ENCODE data around the gene ATAD3C.
"Not testable (repeated sequence)": the region's sequence is repeated elsewhere in the genome, so short reads cannot be mapped to it uniquely, and the experiment has no call there.

The ATAD3C gene

GRCh38 chr1:1428967-1429366, 20.5 kb upstream of the ATAD3C start:
- DNase-seq; in situ Hi-C loops (cut with HindIII; ENCODE audit: low pct_ligation_motif_present, low pct_unique_long_range_greater_than_20kb, low sequenced_read_pairs): not testable (repeated sequence)

DNA sequence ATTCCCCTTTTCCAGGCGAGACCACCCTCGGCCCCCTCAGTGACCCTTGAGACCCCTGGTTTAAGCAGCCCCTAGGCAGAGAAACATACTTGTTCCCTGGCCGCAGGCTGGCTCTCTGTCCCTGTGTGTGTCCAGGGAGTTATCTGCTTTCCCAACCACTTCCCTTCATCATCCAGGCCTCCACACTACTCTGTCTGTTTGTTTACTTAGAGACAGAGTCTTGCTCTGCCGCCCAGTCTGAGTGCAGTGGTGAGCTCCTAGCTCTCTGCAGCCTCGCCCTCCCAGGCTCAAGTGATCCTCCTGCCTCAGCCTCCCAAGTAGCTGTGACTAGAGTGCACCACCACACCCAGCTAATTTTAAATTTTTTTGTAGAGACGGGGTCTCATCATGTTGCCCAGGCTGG, 19.8 kb upstream of the ATAD3C start:
- in situ Hi-C loops (cut with HindIII; ENCODE audit: low pct_ligation_motif_present, low pct_unique_long_range_greater_than_20kb, low sequenced_read_pairs), result no loop called here
- no peak for DNase-seq

DNA sequence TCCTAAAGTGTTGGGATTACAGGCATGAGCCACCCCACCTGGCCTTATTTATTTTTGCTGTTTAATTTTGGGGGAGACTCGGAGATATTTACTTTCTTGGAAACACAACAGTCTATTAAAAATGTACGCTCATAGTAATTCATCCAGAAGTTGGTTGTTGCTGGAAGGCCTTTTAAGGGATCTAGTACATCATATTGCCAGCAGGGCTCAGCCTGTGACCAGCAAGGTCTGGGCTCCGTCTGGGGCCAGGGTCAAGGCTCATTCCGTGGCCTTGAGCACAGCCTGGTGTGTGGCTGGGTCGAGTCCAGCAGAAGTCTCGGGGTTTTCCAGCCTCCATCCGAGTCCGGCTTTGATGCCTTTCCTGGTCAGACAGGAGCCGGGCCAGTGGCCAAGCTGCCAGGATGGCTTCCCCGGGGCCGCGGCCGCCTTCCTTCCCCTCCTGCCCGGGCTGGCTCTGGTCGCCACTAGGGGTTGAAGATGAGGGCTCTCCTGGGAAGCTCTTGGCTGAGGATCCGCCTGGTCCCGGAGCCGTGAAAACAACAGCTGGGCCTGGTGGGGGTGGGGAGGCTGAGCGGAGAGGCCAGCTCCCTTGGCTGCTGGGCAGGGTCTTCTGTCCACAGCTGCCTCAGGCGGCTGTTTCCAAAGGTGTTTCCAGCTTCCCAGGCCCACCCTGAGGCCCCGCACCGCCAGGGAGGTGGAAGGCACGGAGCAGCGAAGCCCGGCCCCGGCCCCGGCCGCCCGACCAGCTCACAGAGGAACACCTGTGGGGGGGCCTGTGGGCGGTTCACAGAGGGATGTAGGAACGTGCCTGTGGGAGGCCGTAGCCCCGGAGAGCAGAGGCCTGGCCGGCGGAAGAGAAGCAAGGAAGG, 19.1 kb upstream of the ATAD3C start:
- DNase-seq, result no peak
- in situ Hi-C loops (cut with HindIII; ENCODE audit: low pct_ligation_motif_present, low pct_unique_long_range_greater_than_20kb, low sequenced_read_pairs), result no loop called here

- in situ Hi-C loops (cut with HindIII; ENCODE audit: low pct_ligation_motif_present, low pct_unique_long_range_greater_than_20kb, low sequenced_read_pairs), result no loop called here
- DNase-seq, result no peak
These were observed 18.3 kb upstream of the ATAD3C start for GRCh38 chr1:1430992-1431844.

GRCh38 chr1:1431845-1432273, 17.6 kb upstream of the ATAD3C start:
- in situ Hi-C loops (cut with HindIII; ENCODE audit: low pct_ligation_motif_present, low pct_unique_long_range_greater_than_20kb, low sequenced_read_pairs), result no loop called here

DNA sequence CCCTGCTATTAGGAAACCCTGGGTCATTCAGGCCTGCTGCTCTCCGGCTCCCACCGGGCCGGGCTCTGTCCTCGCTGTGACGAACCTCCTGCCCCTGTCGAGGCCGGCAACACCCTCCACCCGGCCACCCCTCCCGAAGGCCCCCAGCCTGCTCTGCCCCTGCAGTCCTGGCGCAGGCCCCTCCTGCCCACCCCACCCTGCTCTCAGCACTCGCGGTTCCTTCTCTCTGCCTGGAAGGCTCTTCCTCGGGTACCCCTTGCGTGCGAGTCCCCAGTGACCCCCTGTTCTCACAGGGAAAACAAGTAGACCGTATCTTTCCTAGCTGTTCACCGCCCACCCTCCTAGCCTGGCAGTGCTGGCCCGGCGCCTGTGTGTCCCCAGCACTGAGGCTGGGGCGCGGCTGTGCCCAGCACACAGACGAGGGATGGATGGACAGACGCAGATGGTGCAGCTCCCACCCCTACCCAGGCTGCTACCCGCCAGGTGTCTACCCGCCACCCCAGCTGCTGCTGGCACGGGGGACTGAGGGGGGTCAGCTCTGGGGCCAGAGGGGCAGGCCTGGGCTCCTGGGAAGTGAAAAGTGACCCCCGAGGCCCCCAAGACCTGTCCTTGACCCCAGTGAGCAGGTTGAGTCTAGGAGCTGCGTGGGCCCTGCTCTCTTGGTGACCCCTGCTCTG, 17.1 kb upstream of the ATAD3C start:
- in situ Hi-C loops (cut with HindIII; ENCODE audit: low pct_ligation_motif_present, low pct_unique_long_range_greater_than_20kb, low sequenced_read_pairs), result no loop called here
- DNase-seq, result no peak

More at GRCh38 chr1:1431845-1432273, 17.6 kb upstream of the ATAD3C start:
- DNase-seq, result no peak

DNA sequence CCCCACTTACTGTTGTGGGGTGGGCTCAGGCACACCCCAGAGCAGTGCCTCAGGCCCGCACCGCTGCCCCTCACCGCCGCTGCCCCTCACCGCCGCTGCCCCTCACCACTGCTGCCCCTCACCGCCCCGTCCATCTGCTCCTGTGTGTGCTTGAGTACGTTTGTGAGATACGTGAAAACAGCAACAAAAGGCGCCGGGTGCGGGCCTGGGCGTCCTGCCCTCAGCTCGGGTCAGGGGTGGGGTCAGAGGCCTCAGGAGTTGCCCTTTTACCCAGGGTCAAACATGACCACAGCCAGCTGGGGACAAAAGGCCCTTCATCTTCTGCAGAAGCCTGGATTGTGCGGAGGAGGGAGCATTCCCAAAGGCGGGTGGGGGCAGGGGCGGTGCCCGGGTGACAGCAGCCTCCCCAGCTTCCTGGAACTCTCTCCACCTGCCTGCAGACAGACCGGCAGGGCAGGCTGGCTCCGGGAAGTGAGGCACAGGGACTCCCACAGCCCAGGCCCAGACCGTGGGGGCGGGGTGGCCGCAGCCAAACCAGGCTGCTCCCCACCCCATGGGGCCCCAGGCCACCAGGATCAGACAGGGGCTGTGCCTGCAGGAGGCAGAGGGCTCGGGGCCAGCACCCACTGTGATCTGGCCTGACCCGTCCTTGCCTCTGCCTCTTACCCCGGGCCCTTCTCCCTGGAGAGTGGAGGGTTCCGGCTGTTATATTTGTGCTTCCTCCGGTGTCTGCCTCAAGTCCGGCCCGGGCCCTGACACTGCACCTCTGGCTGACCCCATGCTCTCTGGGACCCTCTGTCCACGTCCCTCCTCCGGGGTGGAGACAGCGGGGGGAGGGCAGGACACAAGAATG, 16.3 kb upstream of the ATAD3C start:
- in situ Hi-C loops (cut with HindIII; ENCODE audit: low pct_ligation_motif_present, low pct_unique_long_range_greater_than_20kb, low sequenced_read_pairs), result no loop called here

GRCh38 chr1:1433804-1434130, 15.7 kb upstream of the ATAD3C start:
- no peak for DNase-seq
- in situ Hi-C loops (cut with HindIII; ENCODE audit: low pct_ligation_motif_present, low pct_unique_long_range_greater_than_20kb, low sequenced_read_pairs), result no loop called here

More for the DNA sequence above, 16.3 kb upstream of the ATAD3C start:
- DNase-seq, result no peak

DNA sequence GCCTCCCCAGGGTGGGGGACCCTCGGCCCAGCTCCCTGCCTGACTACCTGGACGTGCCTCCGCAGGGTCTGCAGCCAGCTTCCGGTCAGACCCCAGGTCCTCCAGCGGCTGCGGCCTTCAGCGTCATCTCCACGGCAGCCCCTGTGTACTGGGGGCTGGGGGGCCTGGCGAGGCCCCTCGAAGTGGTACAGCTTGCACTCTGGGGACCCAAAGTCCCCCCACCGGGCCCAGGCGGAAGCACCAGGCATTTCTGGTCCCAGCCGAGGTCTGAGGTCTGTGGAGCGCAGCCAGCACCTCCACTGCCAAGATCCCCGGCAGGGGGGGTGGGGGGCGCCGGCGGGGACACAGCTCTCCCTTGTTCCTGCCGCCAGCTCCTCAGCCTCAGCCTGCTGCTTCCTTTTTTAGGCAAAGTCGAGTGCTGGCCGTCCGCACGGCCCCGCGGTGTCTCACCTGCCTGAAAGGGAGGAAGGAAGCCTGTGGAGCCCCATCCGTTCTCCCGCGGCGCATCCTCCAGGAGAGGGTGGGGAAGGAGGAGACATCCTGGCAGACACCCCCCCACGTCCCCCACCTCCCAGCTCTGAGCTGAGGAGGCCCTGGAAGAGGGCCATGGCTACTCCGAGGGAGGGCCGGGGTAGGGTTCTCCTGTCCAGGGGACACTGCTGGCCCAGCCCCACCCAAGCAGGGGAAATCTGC, 15.2 kb upstream of the ATAD3C start:
- no peak for DNase-seq
- in situ Hi-C loops (cut with HindIII; ENCODE audit: low pct_ligation_motif_present, low pct_unique_long_range_greater_than_20kb, low sequenced_read_pairs), result no loop called here

DNA sequence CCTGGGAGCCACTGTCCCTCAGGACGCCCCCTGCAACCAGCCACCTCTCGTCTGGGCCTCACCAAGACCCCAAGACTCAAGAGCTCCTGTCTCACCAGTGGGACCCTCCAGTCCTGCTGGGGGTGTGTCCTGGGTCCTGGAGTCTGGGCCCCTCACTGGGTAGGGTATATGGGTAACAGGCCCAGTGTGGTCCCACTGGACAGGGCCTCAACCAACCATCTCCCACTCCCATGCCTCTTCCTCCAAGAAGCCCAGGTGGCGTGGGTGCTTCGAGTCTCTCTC, 14.7 kb upstream of the ATAD3C start:
- in situ Hi-C loops (cut with HindIII; ENCODE audit: low pct_ligation_motif_present, low pct_unique_long_range_greater_than_20kb, low sequenced_read_pairs), result no loop called here
- DNase-seq, result no peak

GRCh38 chr1:1435106-1435903, 14.2 kb upstream of the ATAD3C start, which contains the start of gene VWA1:
Gene VWA1 (plus strand): TSS chr1:1435690. CDS start chr1:1435749, 59 bp downstream.
- in situ Hi-C loops (cut with HindIII; ENCODE audit: low pct_ligation_motif_present, low pct_unique_long_range_greater_than_20kb, low sequenced_read_pairs), result no loop called here
- DNase-seq, result peak; percentile 38

DNA sequence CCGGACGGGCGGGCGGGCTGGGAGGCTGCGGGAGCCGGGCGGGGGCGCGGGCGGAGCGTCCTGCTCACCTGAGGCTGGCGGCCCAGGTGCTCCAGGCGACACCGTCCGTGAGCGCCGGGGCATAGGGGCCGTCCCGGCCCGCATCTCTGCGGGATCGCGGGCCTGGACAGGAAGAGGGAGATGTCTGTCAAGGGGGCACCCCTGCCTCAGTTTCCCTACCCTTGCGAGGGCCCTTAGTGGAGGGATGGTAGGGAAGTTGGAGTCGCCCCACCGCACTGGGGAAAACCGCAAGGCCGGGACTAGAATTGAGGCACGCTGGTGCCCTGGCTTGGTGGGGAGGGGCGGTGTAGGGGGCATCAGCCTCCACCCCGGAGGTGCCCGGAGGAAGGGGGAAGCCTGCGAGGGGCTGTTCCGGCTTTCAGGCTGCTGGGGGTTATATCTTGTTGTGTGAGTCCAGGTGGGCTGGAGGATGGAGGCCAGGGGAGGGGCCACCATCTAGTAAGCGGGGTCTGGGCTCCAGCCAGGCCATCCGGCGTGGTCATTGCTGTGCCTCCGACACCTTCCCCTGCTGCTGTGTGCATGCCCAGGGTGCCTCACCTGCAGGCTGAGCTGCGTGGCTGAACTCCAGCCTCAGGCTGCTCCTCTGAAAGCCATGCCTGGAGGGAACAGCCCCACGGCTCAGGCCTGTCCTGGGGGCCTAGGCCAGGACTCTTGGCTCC, 13.4 kb upstream of the ATAD3C start:
- no peak for DNase-seq
- in situ Hi-C loops (cut with HindIII; ENCODE audit: low pct_ligation_motif_present, low pct_unique_long_range_greater_than_20kb, low sequenced_read_pairs), result no loop called here

DNA sequence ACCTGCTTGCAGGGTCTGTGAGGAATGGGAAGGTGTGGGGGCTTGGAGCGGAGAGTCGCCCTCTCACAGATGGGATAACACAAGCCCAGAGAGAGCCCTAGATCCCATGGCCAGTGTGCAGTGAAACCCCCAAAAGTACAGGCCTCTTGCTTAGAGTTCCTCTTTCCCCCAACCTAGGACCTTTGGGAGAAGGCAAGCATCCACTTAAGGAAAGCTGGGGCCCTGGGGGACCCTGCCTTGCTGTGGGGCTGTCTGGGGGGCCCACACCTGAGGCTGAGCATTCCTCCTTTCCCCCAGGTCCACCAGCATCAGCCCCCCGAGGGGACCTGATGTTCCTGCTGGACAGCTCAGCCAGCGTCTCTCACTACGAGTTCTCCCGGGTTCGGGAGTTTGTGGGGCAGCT, 12.9 kb upstream of the ATAD3C start:
- DNase-seq, result no peak
- in situ Hi-C loops (cut with HindIII; ENCODE audit: low pct_ligation_motif_present, low pct_unique_long_range_greater_than_20kb, low sequenced_read_pairs), result no loop called here

DNA sequence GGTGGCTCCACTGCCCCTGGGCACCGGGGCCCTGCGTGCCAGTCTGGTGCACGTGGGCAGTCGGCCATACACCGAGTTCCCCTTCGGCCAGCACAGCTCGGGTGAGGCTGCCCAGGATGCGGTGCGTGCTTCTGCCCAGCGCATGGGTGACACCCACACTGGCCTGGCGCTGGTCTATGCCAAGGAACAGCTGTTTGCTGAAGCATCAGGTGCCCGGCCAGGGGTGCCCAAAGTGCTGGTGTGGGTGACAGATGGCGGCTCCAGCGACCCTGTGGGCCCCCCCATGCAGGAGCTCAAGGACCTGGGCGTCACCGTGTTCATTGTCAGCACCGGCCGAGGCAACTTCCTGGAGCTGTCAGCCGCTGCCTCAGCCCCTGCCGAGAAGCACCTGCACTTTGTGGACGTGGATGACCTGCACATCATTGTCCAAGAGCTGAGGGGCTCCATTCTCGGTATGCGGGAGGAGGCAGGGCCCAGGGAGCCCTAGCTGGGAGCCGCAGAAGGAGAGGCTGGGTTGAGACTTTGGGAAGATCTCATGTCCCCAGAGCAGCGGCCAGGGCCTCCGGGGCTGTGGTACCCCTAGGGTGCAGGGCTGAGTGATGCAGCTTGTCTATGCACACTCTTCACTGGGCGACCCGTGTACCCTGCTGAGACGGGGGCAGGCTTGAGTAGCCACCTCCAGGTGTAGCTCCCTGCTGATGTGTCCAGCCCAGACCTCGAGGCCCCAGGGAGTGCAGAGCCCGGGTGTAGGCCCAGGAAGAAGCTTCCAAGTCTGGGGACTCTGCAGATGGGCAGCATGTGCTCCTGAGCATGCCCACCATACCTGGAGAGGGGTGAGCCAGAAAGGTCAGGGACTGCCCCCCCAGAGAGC, 12.2 kb upstream of the ATAD3C start:
- DNase-seq, result no peak
- in situ Hi-C loops (cut with HindIII; ENCODE audit: low pct_ligation_motif_present, low pct_unique_long_range_greater_than_20kb, low sequenced_read_pairs), result no loop called here

DNA sequence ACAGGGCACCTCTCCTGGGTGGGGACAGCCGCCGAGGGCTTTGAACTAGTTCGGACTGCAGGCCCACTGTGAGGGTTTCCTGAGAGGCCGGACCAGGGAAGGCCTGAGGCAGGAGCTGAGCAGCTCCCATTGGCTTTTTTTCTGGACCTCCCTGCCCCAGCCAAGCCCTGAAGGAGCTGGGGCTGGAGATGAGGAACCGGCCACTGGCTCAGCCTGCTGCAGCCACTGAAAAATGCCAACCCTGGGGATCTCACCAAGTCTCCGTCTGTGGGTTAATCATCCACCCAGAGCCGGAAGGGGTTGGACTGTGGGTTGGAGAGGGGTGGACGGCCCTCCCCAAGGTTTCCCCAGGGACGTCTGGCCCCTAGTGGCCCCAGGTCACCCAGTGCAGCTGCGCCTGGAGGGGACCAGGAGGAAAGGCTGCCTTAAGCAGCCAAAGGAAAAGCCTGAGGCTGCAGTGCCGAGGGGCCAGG, 11.5 kb upstream of the ATAD3C start:
- DNase-seq, result peak; percentile 86
- in situ Hi-C loops (cut with HindIII; ENCODE audit: low pct_ligation_motif_present, low pct_unique_long_range_greater_than_20kb, low sequenced_read_pairs), result no loop called here

Data from ACHN (cell line).